ENCODE results near the gene UBALD2. TPM values are rescaled to one million over a fixed set of nuclear protein-coding genes. Genes with fewer than 3 reads are reported as not detected.
"Not testable (repeated sequence)": the region's sequence is repeated elsewhere in the genome, so short reads cannot be mapped to it uniquely, and the experiment has no call there.

The UBALD2 gene
- polyA plus RNA-seq, 1 donor from 2014 or later = 7.5 TPM

DNA sequence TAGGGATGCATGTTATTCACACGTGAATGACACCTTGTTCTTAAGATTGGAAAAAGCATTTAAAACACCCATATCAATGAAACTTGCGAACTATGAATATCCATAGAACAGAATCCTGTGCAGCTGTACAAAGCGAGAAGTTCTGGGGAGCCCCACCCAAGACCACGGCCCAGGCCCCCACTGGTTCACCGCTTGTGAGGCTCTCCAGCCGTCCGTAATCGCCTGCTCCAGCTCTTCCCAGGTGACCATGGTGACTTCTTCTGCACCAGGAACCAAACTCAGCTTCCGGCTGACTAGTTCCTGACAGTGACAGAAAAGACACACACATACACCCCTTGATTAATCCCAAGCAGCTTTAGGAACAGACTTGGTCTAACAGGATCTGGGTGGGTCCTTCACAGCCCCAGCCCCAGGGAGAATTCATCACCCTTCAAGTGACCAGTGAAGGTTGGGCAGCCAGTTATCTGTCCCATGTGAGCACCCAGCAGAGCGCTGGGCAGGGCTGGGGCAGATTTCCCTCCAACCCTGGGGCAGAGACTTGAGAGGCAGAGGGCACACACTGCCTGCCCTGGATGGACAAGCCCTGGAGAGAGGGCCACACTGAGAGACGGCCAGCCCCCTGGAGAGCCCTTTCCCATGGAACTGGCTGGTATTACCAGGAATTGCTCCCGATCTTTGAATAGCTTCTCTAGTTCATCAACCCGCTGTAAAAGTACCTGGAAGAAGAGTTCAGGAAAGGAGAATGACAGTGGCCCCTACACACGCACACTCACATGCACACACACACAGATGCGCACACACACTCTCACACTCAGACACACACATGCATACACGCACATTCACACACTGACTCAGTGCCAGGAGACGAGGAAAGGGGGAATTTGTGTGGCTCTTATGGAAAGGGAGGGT is 39.3 kb downstream of the UBALD2 start:
- Histone ChIP-seq H3K79me2 (replicated peaks; ENCODE audit: insufficient read depth, low read length) (no peaks in the 10 kb centered on the region), H3K4me2 (ENCODE audit: low read length) (no peak overlapping the region), H3F3A (ENCODE audit: insufficient read depth, low read length, poor library complexity, severe bottlenecking) (no peaks in the 10 kb centered on the region), H4K20me1 (ENCODE audit: insufficient read depth) (no peaks in the 10 kb centered on the region), H3K4me3 (ENCODE audit: low read length) (no peak overlapping the region), H3K27me3 (ENCODE audit: insufficient read depth, low read depth, low read length) (no peaks in the 10 kb centered on the region), H3K36me3 (ENCODE audit: insufficient read depth, low read length) (no peaks in the 10 kb centered on the region), H3K9ac (ENCODE audit: low read length) (no peak overlapping the region), H3K9me2 (ENCODE audit: insufficient read depth, low read length) (no peaks in the 10 kb centered on the region), H2AFZ (ENCODE audit: low read depth, low read length) (no peak overlapping the region), H3K27ac (ENCODE audit: low read length) (no peak overlapping the region), H3K9me3 (ENCODE audit: low read length) (no peaks in the 10 kb centered on the region)
- TF ChIP-seq TAF1 (IDR thresholded peaks at IDR 0.05; ENCODE audit: low read depth) = no peak
- TF ChIP-seq EP300 (conservative IDR thresholded peaks at IDR 0.05; ENCODE audit: poor library complexity, severe bottlenecking) = no peak
- TF ChIP-seq, protein P1, sequence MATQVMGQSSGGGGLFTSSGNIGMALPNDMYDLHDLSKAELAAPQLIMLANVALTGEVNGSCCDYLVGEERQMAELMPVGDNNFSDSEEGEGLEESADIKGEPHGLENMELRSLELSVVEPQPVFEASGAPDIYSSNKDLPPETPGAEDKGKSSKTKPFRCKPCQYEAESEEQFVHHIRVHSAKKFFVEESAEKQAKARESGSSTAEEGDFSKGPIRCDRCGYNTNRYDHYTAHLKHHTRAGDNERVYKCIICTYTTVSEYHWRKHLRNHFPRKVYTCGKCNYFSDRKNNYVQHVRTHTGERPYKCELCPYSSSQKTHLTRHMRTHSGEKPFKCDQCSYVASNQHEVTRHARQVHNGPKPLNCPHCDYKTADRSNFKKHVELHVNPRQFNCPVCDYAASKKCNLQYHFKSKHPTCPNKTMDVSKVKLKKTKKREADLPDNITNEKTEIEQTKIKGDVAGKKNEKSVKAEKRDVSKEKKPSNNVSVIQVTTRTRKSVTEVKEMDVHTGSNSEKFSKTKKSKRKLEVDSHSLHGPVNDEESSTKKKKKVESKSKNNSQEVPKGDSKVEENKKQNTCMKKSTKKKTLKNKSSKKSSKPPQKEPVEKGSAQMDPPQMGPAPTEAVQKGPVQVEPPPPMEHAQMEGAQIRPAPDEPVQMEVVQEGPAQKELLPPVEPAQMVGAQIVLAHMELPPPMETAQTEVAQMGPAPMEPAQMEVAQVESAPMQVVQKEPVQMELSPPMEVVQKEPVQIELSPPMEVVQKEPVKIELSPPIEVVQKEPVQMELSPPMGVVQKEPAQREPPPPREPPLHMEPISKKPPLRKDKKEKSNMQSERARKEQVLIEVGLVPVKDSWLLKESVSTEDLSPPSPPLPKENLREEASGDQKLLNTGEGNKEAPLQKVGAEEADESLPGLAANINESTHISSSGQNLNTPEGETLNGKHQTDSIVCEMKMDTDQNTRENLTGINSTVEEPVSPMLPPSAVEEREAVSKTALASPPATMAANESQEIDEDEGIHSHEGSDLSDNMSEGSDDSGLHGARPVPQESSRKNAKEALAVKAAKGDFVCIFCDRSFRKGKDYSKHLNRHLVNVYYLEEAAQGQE (IDR thresholded peaks at IDR 0.05; ENCODE audit: borderline replicate concordance) = no peak
- TF ChIP-seq, protein P2, sequence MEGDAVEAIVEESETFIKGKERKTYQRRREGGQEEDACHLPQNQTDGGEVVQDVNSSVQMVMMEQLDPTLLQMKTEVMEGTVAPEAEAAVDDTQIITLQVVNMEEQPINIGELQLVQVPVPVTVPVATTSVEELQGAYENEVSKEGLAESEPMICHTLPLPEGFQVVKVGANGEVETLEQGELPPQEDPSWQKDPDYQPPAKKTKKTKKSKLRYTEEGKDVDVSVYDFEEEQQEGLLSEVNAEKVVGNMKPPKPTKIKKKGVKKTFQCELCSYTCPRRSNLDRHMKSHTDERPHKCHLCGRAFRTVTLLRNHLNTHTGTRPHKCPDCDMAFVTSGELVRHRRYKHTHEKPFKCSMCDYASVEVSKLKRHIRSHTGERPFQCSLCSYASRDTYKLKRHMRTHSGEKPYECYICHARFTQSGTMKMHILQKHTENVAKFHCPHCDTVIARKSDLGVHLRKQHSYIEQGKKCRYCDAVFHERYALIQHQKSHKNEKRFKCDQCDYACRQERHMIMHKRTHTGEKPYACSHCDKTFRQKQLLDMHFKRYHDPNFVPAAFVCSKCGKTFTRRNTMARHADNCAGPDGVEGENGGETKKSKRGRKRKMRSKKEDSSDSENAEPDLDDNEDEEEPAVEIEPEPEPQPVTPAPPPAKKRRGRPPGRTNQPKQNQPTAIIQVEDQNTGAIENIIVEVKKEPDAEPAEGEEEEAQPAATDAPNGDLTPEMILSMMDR (IDR thresholded peaks at IDR 0.05; ENCODE audit: poor library complexity, severe bottlenecking) = no peak
- TF ChIP-seq RAD21 (conservative IDR thresholded peaks at IDR 0.05) = no peak
- TF ChIP-seq SMC3 (conservative IDR thresholded peaks at IDR 0.05; ENCODE audit: poor library complexity) = no peak
- no peak for TF ChIP-seq MXI1 (conservative IDR thresholded peaks at IDR 0.05; ENCODE audit: poor library complexity, severe bottlenecking)
- no peak for TF ChIP-seq EZH2 (IDR thresholded peaks at IDR 0.05; ENCODE audit: borderline replicate concordance, insufficient read depth, low read length, poor library complexity, severe bottlenecking)
- no peak for TF ChIP-seq POLR2AphosphoS5 (IDR thresholded peaks at IDR 0.05)

- H3F3A ChIP-seq (ENCODE audit: insufficient read depth, low read length, poor library complexity, severe bottlenecking); H3K9me3 ChIP-seq (ENCODE audit: low read length); H3K9me2 ChIP-seq (ENCODE audit: insufficient read depth, low read length); H3K4me2 ChIP-seq (ENCODE audit: low read length); H3K27me3 ChIP-seq (ENCODE audit: insufficient read depth, low read depth, low read length); H3K36me3 ChIP-seq (ENCODE audit: insufficient read depth, low read length); H3K79me2 ChIP-seq (replicated peaks; ENCODE audit: insufficient read depth, low read length); H3K9ac ChIP-seq (ENCODE audit: low read length); H4K20me1 ChIP-seq (ENCODE audit: insufficient read depth); H3K4me3 ChIP-seq (ENCODE audit: low read length); H3K27ac ChIP-seq (ENCODE audit: low read length); H2AFZ ChIP-seq (ENCODE audit: low read depth, low read length): not testable (repeated sequence)
These were observed 39.9 kb downstream of the UBALD2 start for GRCh38 chr17:76305135-76305454.
